GM10266 (cell line): ENCODE measurements around the gene POFUT2.
"Not testable (repeated sequence)": the region's sequence is repeated elsewhere in the genome, so short reads cannot be mapped to it uniquely, and the experiment has no call there.

ENCODE experiments used
- DNase-seq: peaks from one replicate; pipeline ENCODE4 v3.0.0; 2012; ENCODE audit errors: extremely low spot score
- TF ChIP-seq, protein P1 (sequence below): IDR thresholded peaks from 2 replicates; pipeline ENCODE4 v1.5.1; 2012; ENCODE audit warnings: mild to moderate bottlenecking, low read depth; ENCODE audit not compliant: control insufficient read depth, insufficient read depth; ENCODE audit errors: missing control alignments

Gene POFUT2

DNA sequence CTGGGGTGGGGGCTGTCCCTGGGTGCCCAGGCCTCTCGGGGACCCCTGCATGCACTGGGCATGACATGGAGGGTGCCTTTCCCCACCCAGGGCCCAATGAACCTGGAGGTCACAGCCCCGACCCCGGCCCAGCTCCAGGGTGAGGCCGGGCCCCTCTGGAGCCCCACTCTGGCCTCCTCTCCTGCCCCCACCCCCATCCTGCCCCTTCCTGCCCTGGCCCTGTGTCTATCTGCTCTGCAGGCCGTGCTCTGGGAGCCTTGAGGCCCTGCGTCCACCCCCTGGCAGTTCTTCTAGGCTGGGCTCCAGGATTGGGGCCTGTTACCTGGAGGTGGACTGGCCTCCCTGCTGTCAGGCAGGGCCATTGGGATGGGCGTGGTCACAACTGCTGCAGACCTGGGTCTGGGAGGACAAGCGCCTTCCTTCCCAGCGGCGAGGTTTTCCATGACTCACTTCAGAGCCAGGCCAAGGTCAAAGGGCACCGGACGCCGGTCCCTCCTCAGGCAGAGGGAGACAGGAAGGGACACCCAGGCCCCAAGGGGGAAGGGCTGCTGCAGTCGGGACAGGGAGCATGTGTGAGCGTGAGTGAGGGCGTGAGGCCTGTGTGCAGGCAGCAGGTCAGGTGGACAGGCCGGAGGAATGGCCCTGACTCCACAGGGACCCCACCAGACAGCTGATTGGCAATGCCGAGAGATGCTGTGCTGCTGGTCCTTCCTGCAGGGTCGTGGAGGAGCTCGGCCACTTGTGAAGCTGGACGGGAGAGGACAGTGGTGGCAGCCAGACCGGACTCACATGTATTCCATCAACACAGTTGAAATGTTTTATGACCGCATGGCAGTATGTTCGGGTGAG, 31.1 kb upstream of the POFUT2 start:
- TF ChIP-seq, protein P1, sequence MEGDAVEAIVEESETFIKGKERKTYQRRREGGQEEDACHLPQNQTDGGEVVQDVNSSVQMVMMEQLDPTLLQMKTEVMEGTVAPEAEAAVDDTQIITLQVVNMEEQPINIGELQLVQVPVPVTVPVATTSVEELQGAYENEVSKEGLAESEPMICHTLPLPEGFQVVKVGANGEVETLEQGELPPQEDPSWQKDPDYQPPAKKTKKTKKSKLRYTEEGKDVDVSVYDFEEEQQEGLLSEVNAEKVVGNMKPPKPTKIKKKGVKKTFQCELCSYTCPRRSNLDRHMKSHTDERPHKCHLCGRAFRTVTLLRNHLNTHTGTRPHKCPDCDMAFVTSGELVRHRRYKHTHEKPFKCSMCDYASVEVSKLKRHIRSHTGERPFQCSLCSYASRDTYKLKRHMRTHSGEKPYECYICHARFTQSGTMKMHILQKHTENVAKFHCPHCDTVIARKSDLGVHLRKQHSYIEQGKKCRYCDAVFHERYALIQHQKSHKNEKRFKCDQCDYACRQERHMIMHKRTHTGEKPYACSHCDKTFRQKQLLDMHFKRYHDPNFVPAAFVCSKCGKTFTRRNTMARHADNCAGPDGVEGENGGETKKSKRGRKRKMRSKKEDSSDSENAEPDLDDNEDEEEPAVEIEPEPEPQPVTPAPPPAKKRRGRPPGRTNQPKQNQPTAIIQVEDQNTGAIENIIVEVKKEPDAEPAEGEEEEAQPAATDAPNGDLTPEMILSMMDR = no peak
- no peak for DNase-seq

DNA sequence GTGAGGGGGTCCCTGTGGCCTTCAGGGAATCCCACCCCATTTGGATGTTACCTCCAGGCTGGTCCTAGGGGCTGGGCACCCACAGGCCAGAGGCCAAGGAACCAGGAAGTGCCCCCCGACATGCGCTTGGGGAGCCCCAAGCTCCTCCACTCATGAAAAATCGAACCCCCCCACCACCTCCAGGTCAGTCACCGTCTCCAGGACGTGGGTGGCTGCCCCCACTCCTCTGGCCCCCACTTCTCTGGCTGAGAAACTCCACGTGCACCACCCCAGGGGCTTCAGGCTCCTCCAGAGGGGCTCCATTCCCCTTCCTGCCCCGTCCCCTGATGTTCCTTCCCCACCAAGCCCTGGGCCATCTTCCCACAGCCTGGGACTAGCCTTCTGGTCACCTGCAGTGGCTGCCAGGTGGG, 30.5 kb upstream of the POFUT2 start:
- no peak for DNase-seq
- TF ChIP-seq, protein P1 = no peak

GRCh38 chr21:45317398-45318145, 29.9 kb upstream of the POFUT2 start:
- no peak for DNase-seq
- TF ChIP-seq, protein P1 = no peak

DNA sequence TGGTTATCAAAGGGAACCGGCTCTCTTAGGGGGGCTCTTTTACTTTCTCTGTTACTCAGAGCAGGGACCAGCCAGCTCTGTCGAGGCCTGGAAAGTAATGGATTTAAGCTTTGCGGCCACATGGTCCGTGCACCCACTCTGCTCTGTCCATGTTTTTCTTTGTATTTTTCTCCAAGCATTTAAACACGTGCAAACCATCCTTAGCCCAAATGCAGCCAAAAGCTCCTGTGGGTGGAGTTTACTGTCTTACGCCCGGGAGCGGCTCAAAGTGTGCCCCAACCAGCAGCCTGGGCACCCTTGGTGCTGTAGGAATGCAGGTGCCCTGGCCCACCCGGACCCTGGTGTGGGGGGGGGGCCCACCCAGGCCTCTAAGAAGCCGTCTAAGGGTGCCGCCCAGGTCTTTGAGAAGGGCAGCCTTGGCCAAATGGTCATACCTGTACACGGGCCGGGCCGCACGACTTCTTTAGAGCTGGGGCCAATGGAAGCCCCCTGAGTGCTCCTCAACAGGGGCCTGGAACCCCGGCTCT, 29.2 kb upstream of the POFUT2 start:
- TF ChIP-seq, protein P1 = no peak
- no peak for DNase-seq

DNA sequence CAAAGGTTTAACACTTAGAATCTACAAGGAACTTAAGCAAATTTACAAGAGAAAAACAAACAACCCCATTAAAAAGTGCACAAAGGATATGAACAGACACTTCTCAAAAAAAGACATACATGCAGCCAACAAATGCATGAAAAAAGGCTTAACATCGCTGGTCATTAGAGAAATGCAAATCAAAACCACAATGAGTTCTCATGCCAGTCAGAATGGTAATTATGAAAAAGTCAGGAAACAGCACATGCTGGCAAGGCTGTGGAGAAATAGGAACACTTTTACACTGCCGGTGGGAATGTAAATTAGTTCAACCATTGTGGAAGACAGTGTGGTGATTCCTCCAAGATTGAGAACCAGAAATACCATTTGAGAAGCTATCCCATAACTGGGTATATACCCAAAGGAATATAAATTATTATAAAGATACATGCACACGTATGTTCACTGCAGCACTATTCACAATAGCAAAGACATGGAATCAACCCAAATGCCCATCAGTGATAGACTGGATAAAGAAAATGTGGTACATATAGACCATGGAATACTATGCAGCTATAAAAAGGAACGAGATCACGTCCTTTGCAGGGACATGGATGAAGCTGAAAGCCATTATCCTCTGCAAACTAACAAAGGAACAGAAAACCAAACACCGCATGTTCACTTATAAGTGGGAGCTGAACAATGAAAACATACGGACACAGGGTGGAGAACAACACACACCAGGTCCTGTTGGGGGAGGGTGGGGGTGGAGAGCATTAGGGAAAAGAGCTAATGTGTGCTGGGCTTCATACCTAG, 28.2 kb upstream of the POFUT2 start:
- not testable (repeated sequence) for DNase-seq

- TF ChIP-seq, protein P1 = no peak
- DNase-seq = no peak
These were observed 26.0 kb upstream of the POFUT2 start for GRCh38 chr21:45313682-45314081.

DNA sequence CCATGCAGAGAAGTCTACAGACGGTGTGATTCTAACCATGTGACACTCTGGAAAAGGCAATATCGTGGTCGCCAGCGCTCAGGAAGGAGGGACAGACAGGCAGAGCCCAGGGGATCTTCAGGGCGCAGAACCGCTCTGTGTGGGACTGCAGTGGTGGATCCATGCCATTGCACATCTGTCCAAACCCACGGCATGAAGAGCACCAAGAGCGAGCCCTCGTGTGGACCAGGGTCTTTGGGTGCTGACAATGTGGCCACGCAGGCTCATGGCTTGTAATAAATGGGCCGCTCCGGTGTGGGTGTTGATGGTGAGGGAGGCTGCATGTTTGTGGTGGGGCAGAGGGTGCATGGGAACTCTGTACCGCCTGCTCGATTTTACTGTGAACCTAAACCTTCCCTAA, 25.3 kb upstream of the POFUT2 start:
- TF ChIP-seq, protein P1 = no peak
- no peak for DNase-seq
